Forelimb muscle (tissue), 1 donor: ENCODE measurements around the gene TMC1. TPM values are rescaled to one million over a fixed set of nuclear protein-coding genes. Genes with fewer than 3 reads are reported as not detected.
"Not testable (repeated sequence)": the region's sequence is repeated elsewhere in the genome, so short reads cannot be mapped to it uniquely, and the experiment has no call there.

Experiments
- DNase-seq: peaks from one replicate; pipeline ENCODE4 v3.0.0-alpha.2; 2013; ENCODE audit warnings: low read depth
- polyA plus RNA-seq: library from polyadenylated mRNA; unstranded; fragments of 120-200 nt; gene quantifications from one replicate; pipeline ENCODE4 v1.2.1, GENCODE V29; 2013; ENCODE audit not compliant: insufficient read length

Gene TMC1
- polyA plus RNA-seq, 1 donor, result 0.59 TPM

DNA sequence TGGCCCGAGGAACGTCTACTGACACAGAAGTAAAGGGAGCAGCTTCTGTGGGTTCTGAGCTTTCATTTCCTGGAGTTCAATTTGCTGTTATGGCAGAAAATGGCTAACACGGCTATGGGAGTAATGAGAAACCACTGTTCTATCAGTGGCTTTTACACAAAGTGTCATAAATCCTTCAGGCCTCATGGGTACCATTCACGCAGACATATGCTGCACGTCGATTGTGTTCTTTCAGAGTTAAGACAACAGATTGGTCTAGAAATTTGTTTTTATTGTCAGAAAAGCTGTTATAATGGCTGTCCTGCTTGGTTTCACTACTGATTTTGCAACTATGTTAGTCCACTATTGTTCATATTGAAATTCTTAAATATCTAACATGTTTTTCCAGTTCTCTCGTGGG is 296.0 kb downstream of the TMC1 start:
- no peak for DNase-seq

DNA sequence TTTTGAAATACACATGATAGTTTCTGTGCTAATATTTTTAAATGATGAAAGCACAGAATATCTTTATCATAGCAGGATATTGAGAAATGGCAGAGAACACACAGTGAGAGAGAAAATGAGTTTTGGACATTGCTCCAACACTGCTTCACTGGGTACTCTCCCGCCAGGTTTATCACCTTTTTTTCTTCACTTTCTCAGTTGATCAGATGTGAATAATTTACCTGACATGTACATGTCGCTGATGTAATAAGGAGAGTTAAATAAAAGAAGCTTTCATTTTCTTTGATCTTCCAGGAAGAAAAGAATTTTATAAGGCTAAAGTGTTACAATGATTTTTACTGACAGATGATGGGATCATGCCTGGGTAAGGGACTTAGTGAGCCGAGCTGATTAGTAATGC is 297.0 kb downstream of the TMC1 start:
- no peak for DNase-seq

GRCh38 chr9:72823971-72824370 is 302.6 kb downstream of the TMC1 start:
- no peak for DNase-seq

DNA sequence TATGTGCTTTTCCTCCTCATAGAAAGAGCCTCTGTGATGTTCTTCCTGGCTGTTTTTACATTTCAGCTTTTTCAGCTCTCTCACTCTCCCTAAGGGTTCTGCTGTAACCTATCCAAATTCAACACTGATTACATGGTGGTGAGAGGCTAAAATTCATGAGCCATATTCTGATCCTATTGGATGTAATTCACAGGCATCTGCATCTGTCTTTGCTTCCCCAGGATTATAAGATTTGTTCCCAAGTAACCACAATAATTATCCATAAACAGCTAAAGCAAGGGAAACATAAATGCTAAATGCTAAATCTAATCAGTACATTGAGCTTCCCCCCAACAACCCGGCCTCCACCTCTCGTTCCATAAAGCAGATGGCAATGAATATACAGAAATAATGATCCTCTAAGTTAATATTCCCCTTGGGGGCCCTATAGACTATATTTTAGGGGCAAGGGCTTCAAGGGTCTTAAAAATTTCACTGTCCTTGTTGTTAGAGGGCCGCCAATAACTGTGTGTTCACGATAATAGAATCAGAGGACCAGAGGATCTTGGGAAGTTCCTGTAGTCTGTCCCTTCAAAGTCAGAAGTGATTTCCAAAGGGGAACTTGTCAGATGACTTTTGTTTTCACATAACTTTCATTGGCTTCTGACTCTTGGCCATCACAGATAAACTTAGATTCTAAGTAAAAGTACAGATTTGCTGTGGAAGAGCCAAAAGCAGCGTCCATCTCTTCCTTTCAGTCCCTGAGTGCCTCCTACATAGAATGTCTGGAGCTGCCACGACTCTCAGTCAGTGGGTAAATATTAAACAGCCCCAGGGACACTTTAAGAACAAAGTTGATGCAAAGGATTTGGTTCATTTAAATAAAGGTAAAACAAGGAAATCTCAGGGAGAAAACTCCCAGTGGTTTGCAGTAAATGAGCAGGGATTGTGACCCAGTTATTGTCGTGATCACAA is 305.9 kb downstream of the TMC1 start:
- DNase-seq, result peak; percentile 93

GRCh38 chr9:72827950-72828731 is 306.7 kb downstream of the TMC1 start:
- no peak for DNase-seq

GRCh38 chr9:72834994-72835393 is 313.6 kb downstream of the TMC1 start:
- no peak for DNase-seq

GRCh38 chr9:72836790-72837189 is 315.4 kb downstream of the TMC1 start:
- no peak for DNase-seq

DNA sequence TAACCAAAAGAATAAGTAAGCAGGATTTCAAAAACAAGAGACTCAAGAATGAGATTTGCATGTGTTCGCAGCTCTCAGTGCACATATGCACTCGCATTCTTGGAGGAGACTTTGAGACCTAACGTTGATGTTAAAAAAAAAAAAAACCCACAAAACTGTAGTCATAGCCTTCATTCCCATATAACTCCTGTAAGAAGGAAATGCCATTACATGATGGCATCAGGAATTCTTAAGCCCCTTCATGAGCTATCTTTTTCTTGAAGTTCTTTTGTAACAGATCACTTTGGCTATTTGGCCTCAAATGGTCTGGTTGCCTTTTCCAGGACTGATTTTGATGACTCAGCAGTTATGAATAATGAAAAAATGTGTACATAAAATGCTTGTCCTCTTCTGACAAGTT is 317.7 kb downstream of the TMC1 start:
- DNase-seq, result no peak

DNA sequence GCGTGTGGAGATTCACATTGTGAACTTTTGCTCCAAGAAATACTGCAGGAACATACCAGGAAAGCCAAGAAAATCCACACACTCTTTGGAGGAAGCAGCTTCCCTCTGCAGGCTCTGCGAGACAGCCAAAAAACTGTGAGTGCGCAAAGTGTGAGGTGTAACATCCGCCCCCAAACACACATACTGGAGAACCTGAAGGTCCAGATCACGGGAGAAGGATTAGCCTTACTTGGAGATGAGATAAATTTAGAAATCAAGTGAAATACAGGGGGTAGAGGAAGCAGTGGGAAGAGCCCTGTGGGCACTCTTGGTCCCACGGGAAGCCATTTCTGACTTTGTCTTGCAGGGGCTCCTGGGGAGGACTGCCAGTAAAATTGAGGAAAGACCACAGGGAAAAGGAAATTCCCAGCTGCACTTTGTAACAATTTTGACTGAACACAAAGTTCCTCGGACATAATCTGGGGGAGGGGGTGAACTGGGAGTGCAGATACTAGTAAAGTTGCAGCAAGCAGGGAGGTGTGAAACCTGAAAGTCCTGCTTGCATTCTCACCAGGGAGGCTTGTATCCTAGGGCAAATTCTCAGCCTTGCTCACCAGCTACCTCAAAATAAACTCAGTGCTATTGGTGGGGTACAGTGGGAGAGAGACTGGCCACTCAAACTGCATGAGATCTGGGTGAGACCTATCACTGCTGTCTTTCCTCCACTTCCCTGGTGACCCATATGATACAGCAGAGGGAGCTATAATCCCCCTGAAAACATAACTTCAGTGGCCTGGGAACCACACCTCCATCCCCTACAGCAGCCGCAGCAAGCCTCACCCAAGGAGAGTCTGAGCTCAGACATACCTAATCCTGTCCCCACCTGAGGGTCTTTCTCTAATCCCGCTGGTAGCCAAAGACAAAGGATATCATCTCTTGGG is 322.4 kb downstream of the TMC1 start:
- DNase-seq, result no peak

GRCh38 chr9:72844440-72844768 is 323.0 kb downstream of the TMC1 start:
- DNase-seq, result no peak

DNA sequence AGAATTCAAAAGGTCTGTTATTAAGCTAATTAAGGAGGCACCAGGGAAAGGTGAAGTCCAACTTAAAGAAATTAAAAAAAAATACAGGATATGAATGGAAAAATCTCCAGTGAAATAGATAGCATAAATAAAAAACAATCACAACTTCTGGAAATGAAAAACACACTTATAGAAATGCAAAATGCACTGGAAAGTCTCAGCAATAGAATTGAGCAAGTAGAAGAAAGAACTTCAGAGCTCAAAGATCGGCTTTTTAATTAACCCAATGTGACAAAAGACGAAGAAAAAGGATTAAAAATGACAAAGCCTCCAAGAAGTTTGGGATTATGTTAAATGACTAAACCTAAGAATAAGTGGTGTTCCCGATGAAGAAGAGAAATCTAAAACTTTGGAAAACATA is 323.6 kb downstream of the TMC1 start:
- DNase-seq, result not testable (repeated sequence)

DNA sequence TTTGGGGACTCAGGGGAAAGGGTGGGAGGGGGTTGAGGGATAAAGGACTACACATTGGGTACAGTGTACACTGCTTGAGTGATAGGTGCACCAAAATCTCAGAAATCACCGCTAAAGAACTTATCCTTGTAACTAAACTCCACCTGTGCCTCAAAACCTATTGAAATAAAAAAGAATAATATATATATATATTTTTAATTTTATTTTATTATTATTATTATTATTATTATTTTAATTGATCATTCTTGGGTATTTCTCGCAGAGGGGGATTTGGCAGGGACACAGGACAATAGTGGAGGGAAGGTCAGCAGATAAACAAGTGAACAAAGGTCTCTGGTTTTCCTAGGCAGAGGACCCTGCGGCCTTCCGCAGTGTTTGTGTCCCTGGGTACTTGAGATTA is 328.8 kb downstream of the TMC1 start:
- DNase-seq, result not testable (repeated sequence)

GRCh38 chr9:72855321-72855720 is 333.9 kb downstream of the TMC1 start:
- DNase-seq, result no peak

GRCh38 chr9:72855890-72856523 is 334.6 kb downstream of the TMC1 start:
- no peak for DNase-seq

GRCh38 chr9:72856972-72857623 is 335.7 kb downstream of the TMC1 start:
- DNase-seq, result peak; percentile 71

DNA sequence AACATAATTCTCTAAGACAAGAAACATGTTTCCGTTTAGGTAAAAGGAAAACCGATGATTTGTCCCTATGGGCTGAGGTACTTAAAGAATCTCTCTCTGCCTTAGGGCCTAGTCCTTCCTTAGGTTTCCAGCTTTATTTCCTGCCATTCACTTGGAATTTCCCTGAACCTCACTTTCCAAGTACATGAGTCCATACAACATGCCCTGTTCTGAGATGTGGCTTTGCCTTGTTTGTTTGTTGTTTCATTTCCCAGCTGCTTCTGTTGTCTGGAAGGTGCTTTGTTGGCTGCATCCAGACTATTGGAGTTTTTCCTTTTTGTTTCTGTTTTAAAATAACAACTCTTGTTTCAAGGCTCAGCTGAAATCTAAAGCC is 336.2 kb downstream of the TMC1 start:
- no peak for DNase-seq

DNA sequence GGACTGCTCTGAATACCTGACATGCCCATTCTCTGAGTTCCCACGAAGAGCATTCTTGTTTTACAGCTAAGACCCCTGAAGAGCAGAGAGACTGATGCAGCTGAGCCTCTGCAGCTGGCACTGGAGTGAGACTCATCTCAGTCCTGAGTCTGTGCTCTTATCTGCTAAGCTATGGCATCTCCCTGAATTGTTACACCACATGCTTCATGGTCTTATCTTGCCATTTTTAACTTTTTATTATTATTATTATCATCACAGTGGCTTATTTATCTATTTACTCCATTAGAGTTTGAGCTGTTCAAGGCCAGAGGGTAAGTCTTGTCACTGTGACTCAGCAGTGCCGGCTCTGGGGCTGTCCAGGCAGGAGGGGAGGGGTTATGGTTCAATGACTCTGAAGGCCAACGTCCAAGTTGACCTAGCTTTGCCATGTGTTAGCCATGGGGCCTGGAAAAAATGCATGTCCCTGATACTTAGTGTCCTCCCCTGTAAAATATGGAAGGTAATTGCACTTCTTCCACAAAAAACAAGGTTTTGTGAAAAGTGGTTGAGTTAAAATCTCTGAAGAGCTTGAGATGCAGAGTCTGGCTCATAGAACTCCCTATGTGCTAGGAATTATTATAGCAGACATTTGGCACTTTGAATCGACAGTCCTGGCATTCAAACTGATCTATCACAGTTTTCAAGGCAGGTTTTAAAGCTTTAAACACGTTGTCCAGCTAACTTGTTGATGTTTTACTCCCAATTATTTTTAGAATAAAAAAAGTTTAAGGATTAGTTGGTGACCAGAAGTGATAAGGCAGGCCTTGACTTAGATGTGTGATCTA is 336.9 kb downstream of the TMC1 start:
- no peak for DNase-seq

GRCh38 chr9:72862788-72863187 is 341.4 kb downstream of the TMC1 start:
- not testable (repeated sequence) for DNase-seq

GRCh38 chr9:72863456-72864094 is 342.2 kb downstream of the TMC1 start:
- no peak for DNase-seq
